Keratinocyte (primary cell): Measurements from ENCODE around the gene PLPP4. TPM values are rescaled to one million over a fixed set of nuclear protein-coding genes. Genes with fewer than 3 reads are reported as not detected.

Experiments used
- DNase-seq: peaks from one replicate; pipeline ENCODE4 v3.0.0-alpha.2; 2011; ENCODE audit warnings: low read depth, missing footprints, low spot score
- FAIRE-seq: peaks from 2 replicates; lab custom pipeline; 2011; peaks lifted over from hg19 to GRCh38; lab: Jason Lieb, UNC
- H2AFZ ChIP-seq: 2 replicates; pipeline ENCODE4 v1.6.0; 2012; ENCODE audit warnings: low read length, control low read depth, inconsistent platforms; ENCODE audit not compliant: control insufficient read depth
- H3K27ac ChIP-seq: 2 replicates; pipeline ENCODE4 v1.5.1; 2011; ENCODE audit warnings: low read length; ENCODE audit not compliant: control insufficient read depth, insufficient read depth
- H3K27me3 ChIP-seq: 3 replicates; pipeline ENCODE4 v1.6.0; 2011; ENCODE audit warnings: low read length; ENCODE audit not compliant: control insufficient read depth, insufficient read depth; ENCODE audit errors: extremely low read depth
- H3K36me3 ChIP-seq, 2 experiments: 2 replicates in 1 of 2; 3 replicates in 1 of 2; pipeline ENCODE4 v1.5.1; 2011; ENCODE audit warnings: low read length in 2 of 2, mild to moderate bottlenecking in 1 of 2; ENCODE audit not compliant: control insufficient read depth in 2 of 2, insufficient read depth in 2 of 2; ENCODE audit errors: extremely low read depth in 1 of 2
- H3K4me1 ChIP-seq: 3 replicates; pipeline ENCODE4 v1.5.1; 2011; ENCODE audit warnings: low read length; ENCODE audit not compliant: control insufficient read depth, insufficient read depth; ENCODE audit errors: extremely low read depth
- H3K4me2 ChIP-seq: 3 replicates; pipeline ENCODE4 v1.6.0; 2011; ENCODE audit warnings: low read depth, low read length; ENCODE audit not compliant: control insufficient read depth, insufficient read depth; ENCODE audit errors: extremely low read depth
- H3K4me3 ChIP-seq, 3 experiments: fragments of 200-600 bp in 1 of 3; sonication (generic) in 1 of 3; 2 replicates in 2 of 3; 3 replicates in 1 of 3; pipeline ENCODE4 v1.5.1; 2011 to 2016; ENCODE audit warnings: low read length in 3 of 3, mild to moderate bottlenecking in 3 of 3, control low read depth in 2 of 3, inconsistent platforms in 1 of 3, low read depth in 1 of 3, mixed read lengths in 1 of 3, mixed run types in 1 of 3, moderate library complexity in 1 of 3; ENCODE audit not compliant: control insufficient read depth in 2 of 3, insufficient read depth in 2 of 3; ENCODE audit errors: extremely low read depth in 1 of 3
- H3K79me2 ChIP-seq: 2 replicates; pipeline ENCODE4 v1.6.0; 2012; ENCODE audit warnings: low read length; ENCODE audit not compliant: control insufficient read depth, insufficient read depth
- H3K9ac ChIP-seq: 3 replicates; pipeline ENCODE4 v1.6.0; 2011; ENCODE audit warnings: low read length; ENCODE audit not compliant: control insufficient read depth, insufficient read depth; ENCODE audit errors: extremely low read depth
- H3K9me1 ChIP-seq: 3 replicates; pipeline ENCODE4 v1.6.0; 2011; ENCODE audit warnings: low read length; ENCODE audit not compliant: control insufficient read depth, insufficient read depth; ENCODE audit errors: extremely low read depth
- H3K9me3 ChIP-seq: 2 replicates; pipeline ENCODE4 v1.5.1; 2012; ENCODE audit warnings: low read depth, low read length; ENCODE audit not compliant: control insufficient read depth
- H4K20me1 ChIP-seq: 3 replicates; pipeline ENCODE4 v1.6.0; 2011; ENCODE audit warnings: low read length; ENCODE audit not compliant: control insufficient read depth, insufficient read depth; ENCODE audit errors: extremely low read depth
- CTCF ChIP-seq, 3 experiments: IDR thresholded peaks in 1 of 3; conservative IDR thresholded peaks in 1 of 3; optimal IDR thresholded peaks in 1 of 3; 2 replicates in 2 of 3; 3 replicates in 1 of 3; pipeline versions ENCODE3 to v1.5.1; 2011; ENCODE audit warnings: low read length in 3 of 3, mild to moderate bottlenecking in 3 of 3, moderate library complexity in 2 of 3, control low read depth in 1 of 3, inconsistent platforms in 1 of 3; ENCODE audit not compliant: insufficient read depth in 2 of 3; ENCODE audit errors: extremely low read depth in 1 of 3
- EZH2 ChIP-seq: IDR thresholded peaks from one replicate; pipeline ENCODE4 v1.6.1; 2012; ENCODE audit warnings: inconsistent platforms, mild to moderate bottlenecking, low read length, moderate library complexity
- dilution Hi-C: fragments of 300-500 bp; cut with MboI; formaldehyde crosslinking; loops from one replicate; pipeline ENCODE4 v1.7.0; 2020; ENCODE audit warnings: low sequenced_read_pairs; ENCODE audit not compliant: extremely low pct_ligation_motif_present
- polyA plus RNA-seq, 5 experiments: library from polyadenylated mRNA; depleted of rRNA in 3 of 5; stranded (reverse) in 3 of 5; stranded (forward) in 1 of 5; unstranded in 1 of 5; fragments of >200 nt; gene quantifications; 1 replicate in 1 of 5; 2 replicates in 3 of 5; 3 replicates in 1 of 5; pipeline versions ENCODE4 v1.2.1 to v1.2.3, GENCODE V29; 2011 to 2012; ENCODE audit warnings: missing spikeins in 2 of 5, low read depth in 1 of 5, low replicate concordance in 1 of 5

PLPP4 gene
- polyA plus RNA-seq, 1 donor (not counting 4 experiments of a cell fraction or from before 2014, with no cell fraction given) = 0.76 TPM

GRCh38 chr10:120479506-120479905 lies 22.5 kb downstream of the PLPP4 start:
- H2AFZ ChIP-seq = no peak overlapping the region
- no peak overlapping the region for H3K4me2 ChIP-seq
- H3K9me1 ChIP-seq = no peaks in the 10 kb centered on the region
- no peaks in the 10 kb centered on the region for H3K36me3 ChIP-seq
- no peaks in the 10 kb centered on the region for H3K27me3 ChIP-seq
- DNase-seq = no peak
- TF ChIP-seq EZH2 (no peak), CTCF (optimal IDR thresholded peaks at IDR 0.05 in 1 of 3, IDR thresholded peaks at IDR 0.05 in 1 of 3, conservative IDR thresholded peaks at IDR 0.05 in 1 of 3; ENCODE audit: extremely low read depth in 1 of 3, insufficient read depth in 2 of 3, low read length in 3 of 3) (no peak)
- H3K27ac ChIP-seq = no peak overlapping the region
- H3K9me3 ChIP-seq = no peaks in the 10 kb centered on the region
- H3K79me2 ChIP-seq = no peaks in the 10 kb centered on the region
- no peak overlapping the region for H3K9ac ChIP-seq
- peaks cover 3% of the 10 kb centered on the region for H3K4me1 ChIP-seq
- FAIRE-seq = no peak
- dilution Hi-C loops = no loop called here
- H4K20me1 ChIP-seq = no peaks in the 10 kb centered on the region
- no peak overlapping the region for H3K4me3 ChIP-seq

- Histone ChIP-seq H3K79me2 (no peaks in the 10 kb centered on the region), H3K27me3 (no peaks in the 10 kb centered on the region), H3K9ac (no peak overlapping the region), H2AFZ (no peak overlapping the region), H3K27ac (no peak overlapping the region), H3K4me2 (no peak overlapping the region), H3K36me3 (no peaks in the 10 kb centered on the region), H3K9me3 (no peaks in the 10 kb centered on the region), H3K4me1 (peaks cover 3% of the 10 kb centered on the region), H3K4me3 (no peak overlapping the region), H3K9me1 (no peaks in the 10 kb centered on the region), H4K20me1 (no peaks in the 10 kb centered on the region)
- dilution Hi-C loops = no loop called here
- FAIRE-seq (no peak), DNase-seq (no peak)
- TF ChIP-seq EZH2 (no peak), CTCF (optimal IDR thresholded peaks at IDR 0.05 in 1 of 3, IDR thresholded peaks at IDR 0.05 in 1 of 3, conservative IDR thresholded peaks at IDR 0.05 in 1 of 3; ENCODE audit: extremely low read depth in 1 of 3, insufficient read depth in 2 of 3, low read length in 3 of 3) (peak in 1 of 3 experiments; percentile 24)
Measured at GRCh38 chr10:120480065-120480600, 23.1 kb downstream of the PLPP4 start.
